HG03520 (cell line): ENCODE results near the gene YWHAH.

Experiments
- ATAC-seq: cut with Tn5 transposase; IDR thresholded peaks from one replicate; pipeline ENCODE4 v1.9.1; 2021; ENCODE audit warnings: mild to moderate bottlenecking, moderate library complexity; ENCODE audit not compliant: unreplicated experiment

Gene YWHAH

DNA sequence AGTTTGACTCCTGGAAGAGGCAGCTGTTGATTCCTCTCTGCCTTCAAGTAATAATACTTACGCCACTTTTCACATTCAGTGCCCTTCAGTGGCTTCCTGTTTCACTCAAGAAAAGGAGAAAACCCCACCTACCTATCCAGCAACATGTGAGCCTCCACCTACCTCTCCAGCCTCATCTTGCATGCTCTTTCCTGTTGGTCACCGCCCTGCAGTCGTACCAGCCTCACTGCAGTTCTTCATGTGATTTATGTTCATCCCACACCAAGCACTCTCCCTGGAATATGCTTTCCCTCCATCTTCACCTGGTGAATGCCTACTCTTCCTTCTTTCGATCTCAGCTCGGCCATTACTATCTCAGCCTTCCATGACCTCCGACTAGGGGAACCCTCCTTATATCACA lies 21.8 kb upstream of the YWHAH start:
- ATAC-seq, result no peak

DNA sequence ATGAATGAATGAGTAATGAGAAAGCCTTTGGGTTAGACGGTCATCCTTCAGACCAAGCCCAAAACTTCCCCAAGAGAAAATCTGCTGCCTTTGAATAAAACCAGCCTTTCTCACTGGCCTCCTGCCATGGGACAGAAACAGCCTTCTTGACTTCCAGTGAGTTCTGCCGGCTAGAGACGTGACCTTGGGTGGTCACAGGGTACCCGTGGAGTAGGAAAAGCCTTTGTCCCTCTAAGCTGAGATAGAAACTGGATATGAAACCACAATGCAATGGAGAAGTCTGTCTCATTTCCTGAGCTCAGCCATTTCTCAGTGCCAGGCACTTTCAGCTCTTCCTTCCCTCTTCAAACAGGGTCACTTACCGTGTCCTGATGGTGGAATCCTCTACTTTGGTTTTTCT lies 21.2 kb upstream of the YWHAH start:
- no peak for ATAC-seq

DNA sequence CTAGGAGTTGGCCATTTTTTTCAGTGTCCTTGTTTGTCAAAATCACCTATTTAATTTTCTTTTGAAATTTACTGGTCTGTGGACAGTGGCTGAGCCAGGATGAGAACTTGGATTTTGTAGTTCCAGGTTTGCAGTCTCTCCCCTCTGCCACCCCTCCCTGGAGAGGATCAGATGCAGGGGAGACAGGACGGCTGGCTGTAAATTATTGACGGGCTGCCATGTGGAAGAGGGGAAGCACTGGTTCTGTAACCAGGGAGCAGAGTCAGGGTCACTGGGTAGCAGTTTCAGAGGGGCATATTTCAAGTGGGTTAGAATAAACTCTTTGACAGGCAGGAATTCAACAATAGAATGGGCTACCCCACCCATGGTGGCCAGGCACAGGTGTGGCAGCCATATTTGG lies 20.6 kb upstream of the YWHAH start:
- ATAC-seq, result no peak

DNA sequence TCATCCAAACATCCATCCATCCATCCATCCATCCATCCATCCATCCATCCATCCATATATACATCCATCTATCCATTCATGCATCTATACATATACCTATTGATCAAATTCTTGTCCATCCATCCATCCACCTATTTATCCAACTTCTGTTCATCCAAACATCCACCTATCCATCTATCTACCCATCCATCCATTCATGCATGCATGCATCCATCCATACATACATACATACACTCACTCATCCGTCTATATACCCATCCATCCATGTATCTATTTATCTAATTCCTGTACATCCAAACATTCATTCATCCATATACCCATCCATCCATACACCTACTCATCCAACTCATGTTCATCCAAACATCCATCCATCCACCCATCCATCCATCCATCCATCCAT lies 19.3 kb upstream of the YWHAH start:
- no peak for ATAC-seq

DNA sequence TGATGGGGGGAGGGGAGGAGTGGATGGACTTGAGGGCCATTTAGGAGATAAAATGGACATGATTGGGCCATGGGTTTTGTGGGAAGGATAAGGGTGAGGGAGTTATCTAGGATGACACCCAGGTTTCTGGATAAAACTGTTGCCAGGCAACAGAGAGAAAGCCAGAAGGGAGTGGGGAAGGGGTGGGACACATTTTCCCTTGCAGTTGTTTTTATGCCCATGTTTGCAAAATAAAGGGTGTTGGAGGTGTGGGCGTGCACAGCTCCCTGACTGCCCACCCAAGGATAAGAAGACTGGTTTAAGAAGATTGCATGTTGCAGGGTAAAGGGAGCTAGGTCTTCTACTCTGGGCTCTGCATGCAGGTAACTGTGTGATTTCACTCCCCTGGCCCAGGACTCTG lies 18.3 kb upstream of the YWHAH start:
- no peak for ATAC-seq

DNA sequence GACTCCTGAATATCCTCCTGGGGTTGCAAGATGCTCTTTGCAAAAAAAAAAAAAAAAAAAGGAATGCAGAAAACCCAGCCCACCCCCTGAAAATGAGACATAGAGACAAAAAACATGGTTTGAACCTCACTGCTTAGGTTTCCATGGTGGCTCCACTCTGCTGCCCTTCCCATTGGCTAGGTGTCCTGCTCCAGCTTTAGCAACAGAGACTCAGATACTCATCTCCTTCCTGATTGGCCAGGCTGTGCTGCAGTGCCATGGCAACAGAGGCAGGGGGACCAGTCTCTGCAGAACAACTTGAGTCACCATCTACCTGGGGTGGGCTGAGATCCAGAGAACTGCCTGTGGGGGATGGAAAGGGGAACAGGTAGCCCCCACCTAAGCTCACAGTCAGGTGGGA lies 17.4 kb upstream of the YWHAH start:
- ATAC-seq, result no peak

DNA sequence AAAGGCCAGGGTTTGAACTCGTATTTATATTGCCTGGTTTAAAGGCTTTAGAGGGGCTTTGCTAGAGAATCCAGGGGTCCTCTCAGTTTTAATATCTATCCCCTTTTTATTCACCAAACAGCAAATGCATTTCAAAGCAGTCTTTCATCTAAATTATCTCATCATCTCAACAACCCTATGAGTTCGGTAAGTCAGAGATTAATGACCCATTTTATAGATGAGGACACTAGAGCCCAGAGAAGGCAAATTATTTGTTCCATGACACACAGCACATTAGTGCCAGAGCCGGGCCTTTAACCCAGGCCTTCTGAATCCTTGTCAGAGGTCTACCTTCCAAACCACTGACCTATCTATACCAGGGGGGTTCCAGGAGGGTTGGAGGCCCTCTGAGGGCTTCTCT lies 16.8 kb upstream of the YWHAH start:
- ATAC-seq, result no peak

DNA sequence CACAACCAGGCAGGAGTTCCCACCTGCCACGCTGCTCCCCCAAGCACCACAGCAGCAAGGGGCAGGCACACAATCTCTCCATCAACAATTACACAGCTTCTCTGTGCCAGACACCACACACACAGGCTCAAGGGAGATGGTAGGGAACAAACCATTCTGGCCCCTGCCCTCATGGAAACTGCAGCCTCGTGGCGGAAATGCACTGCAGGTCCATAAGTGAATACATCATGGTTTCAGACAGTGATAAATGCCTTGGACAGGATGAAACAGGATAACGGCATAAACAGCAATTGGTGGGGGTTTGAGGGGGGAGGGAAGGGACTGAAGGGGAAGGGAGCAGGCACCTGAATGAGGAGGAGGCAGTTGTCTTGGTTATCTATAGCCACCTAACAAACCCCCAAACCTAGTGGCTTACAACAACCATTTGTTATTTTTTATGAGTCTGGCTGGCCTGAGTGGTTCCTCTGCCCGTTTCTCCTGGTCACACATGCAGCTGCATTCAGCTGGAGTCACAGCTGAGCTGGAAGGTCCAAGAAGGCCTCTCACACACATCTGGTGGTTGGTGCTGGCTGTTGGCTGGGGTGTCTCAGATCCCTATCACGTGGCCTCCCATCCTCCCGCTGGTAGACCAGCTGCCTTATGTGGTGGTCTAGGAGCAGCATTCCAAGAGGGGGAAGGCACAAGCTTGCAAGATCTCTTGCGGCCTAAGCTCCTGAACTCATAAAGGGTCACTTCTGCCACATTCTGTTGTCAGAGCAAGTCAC lies 15.0 kb upstream of the YWHAH start:
- no peak for ATAC-seq

DNA sequence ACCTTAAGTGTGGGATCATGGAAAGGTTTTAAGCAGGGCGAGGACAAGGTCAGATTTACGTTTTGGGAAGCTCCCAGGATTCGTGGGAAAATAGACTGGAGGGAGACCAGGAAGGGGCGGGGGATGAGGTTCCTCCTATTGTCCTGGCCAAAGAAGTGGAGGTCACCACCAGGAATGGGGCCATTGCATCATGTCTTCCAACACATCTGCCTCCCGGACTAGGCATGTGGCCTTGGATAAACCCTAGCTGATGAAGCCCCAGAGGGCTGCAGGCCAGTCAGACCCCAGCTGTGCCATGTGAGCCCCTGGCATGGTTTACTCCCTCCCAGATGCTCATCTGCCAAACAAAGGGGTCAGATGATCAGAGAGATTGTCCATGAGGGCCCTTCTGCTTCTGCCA lies 11.5 kb upstream of the YWHAH start:
- ATAC-seq, result no peak

DNA sequence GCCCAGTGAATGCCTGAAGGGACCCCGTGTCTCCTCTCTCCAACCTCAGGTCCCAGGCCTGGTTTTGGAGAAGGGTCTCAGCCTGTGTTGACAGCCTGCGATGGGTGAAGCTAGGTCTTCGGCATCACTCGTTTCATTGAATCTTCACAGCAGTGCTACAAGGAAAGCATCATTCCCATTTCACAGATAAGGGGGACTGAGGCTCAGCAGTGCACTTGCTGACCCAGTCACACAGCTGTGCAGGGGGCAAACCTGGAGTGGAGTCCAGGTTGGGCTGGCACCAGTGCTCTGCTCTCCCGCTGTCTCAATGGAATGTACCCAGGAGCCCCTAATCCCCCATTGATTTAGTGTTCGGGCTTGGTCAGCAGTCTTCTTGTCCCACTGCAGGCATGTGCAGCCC lies 10.9 kb upstream of the YWHAH start:
- ATAC-seq, result no peak

DNA sequence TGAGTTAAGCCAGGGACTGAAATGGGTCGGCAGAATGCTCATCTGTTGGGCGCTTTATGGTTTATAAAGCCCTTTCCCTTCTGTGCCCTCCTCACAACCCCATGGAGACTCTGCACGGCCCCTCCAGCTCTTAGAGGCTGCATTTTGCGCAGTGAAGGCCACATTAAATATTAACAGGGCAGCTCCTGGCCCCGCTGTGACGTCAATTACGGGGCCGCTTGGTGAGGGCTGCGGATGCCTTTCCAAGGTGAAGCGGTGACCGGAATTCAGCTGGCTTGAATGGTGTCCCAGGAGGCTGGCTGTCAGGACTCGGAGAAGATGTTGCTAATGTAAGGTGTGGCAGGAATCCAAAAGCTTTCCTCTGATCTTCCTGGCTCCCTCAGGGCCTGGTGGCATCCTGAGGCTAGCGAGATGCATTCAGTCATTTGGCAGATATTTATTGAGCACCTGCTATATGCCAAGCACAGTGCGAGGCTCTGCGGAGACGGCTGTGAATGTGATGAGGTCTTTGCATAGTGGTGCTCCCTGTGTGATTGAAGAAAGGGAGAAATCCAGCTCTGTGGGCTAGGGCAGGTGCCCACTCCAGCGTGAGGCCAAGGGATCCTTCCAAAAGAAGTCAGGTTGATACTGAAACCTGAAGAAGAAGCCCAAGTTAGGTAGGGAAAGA lies 10.4 kb upstream of the YWHAH start:
- ATAC-seq, result no peak

DNA sequence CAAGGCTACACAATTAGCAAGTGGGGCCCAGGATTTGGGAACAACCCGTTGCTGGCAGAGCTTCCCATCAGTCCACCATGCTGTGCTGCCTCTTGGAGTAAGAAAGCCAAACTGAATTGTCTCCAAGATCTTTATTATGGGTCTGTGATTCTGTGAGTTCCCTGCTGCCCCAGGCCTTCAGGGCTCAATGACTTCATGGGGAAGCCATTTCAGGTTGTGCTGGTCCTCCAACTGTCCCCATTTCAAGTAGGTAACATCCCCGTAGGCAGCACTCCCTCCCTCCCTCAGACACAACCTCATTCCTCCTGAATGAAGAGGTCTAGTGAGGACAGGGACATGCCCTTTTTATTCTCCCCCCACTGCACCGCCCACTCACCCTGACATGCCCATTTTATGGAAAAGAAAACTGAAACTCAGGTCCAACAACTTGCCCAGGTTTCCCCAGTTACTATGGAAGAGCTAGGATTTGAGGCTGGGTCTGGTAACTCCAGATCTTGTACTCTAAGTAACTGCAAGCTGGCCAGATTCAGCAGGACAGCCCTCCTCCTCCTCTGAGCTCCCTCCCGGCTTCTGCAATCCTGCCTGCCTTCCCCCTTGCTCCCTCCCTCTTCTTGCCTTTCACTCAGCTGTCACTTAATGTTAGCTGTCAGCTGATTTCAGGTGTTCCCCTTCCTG lies 8.2 kb upstream of the YWHAH start:
- no peak for ATAC-seq

DNA sequence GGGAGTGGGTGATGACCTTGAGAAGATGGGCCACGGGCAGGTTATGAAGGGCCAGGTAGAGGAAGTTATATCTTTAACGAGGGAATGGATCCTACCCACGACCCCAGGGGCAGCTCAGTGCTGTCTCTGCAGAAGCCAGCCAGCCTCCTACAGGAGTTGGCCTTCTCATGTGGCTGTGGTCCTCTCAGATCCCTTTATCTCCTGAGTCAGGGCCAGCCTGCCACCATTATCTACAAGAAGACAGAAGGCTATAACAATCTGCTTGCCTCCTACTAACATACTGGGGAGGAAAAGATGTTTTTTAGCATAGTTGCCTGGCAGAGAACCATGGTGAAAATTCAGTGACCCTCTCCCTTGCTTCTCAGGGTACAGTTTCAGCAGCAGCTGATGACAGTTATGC lies 7.0 kb upstream of the YWHAH start:
- ATAC-seq, result no peak

DNA sequence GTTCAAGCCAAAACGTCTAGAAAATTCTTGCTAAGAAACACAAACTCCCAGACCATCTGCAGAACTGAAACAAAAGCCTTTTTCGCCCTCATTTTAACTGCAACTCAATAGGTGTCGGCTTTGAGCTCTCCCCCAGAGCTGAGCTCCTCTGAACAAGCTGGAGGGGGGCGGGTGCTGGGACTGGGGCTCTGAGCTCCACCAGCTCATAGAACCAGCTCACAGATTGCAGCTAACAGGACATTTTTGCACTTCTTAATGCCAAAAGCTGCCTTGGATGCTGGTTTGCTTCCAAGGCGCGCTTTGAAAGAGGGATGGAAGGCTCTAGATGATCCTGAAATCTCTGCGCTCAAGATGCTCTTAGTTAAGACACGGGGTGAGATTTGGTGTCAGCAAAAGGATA lies 6.0 kb upstream of the YWHAH start:
- ATAC-seq, result no peak

DNA sequence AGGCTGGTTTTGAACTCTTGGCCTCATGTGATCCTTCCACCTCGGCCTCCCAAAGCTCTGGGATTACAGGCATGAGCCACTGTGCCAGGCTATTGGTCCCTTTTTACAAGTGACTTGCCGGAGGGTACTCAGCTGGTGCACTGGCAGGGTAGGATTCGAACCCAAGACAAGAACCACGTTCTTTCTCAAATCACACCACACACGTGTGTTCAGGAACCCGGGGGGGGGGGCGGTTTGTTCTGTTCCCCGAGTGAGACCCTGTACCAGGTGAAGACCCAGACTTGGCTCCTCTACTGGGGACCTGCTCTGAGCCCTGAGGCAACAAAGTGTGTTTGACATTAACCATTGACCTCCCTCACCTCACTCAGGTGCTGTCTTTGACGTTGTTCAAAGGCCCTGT lies 3.8 kb upstream of the YWHAH start:
- no peak for ATAC-seq

DNA sequence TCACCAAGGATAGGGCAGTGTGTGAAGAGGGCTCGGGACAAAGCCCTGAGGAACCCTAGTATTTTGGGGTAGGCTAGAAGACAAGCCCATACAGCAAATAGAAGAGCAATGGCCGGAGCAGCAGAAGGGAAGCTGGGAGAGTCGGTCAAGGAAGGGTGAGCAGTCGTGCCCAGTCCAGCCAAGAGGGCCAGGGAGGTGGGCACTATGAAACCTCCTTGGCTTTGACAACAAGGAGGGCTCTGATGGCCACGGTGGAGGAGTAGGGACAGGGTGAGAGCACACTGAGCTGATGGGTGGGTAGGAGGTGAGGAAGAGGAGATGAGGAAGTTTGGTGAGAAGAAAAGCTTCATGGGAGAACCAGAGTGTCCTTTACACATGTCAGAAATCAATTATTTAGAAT lies 2.2 kb upstream of the YWHAH start:
- no peak for ATAC-seq

DNA sequence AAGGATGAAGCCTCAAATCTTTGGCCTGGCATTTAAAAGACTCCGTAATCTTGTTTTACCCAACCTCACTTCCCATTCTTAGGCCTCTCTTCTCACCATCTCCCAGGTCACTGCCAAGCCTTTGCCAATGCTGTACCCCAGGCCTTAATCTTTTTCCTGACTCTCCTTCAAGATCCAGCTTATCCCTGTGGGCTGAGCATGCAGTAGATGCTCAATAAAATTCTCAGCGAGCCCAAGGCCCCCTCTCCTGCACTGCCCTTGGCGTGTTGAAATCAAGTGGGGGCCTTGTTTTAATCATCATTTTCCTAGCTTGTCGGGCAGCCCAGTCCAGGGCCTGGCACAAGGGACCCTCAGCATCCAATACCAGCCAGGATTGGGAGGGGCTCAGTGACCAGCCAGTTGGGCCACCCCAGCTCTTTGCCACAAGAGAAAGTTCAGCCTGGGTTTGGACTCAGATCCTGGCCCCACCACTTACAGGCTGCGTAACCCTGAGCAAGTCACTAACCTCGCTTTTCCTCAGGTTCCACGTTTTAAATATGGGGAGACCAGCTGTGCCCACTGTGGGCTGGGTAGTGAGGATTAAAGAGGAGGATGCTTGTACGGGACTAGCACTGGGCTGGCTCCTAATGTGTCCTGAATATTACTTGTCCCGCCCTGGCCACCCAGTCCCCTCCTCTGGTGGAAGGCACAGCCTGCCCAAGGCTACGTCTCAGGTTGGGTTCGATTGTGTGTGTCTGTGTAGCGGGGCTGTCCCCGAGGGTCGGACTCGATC lies 943 bp upstream of the YWHAH start:
- ATAC-seq, result no peak

DNA sequence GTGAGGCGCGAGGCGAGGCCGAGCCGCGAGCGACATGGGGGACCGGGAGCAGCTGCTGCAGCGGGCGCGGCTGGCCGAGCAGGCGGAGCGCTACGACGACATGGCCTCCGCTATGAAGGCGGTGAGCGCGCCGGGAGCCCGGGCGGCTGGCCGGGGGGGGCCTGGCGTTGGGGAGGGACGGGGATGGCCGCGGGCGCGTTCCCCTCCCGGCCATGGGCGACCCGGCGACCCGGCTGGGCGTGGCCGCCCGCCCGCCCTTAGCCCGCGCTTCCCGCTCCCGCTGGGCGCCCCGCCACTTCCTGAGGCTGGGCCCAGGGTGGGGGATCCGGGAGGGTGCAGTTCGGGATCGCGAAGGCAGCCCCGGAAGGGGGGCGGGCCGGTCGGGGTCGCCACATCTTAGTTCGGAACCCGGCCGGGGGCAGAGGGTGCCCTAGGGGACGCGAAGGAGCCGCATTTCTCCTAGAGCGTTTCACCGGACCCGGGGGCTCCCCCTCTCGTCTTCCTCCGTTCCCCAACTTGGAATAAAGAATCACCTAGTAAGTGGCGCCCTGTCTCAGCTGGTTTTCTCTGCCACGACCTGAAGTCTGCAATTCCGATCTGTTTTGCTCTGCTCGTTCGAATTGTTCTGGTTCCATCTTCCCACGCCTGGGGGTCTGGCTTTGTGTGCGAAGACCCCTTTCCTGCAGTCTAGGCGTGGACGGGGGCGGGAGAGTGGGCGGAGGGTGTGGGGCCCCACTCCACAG lies 536 bp downstream of the YWHAH start:
- peak; percentile 25 for ATAC-seq

DNA sequence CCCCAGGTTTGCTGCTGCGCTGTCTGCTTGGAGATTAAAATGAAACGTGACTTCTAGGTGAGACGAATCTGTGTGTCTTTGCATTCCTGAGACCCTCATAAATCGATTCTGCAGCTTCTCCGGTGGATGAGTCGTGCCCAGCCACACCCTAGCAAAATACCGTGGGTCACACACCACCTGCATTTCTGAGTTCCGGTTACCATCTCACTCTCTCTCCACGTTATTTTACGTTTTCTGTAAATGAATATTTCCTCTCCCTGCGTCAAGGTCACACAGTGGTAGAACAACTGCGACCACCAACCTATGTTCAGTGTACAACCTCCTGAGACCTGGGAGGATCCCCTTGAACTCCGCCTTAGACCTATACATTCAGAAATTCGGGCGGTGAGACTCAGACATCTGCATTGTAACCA lies 1.1 kb downstream of the YWHAH start:
- no peak for ATAC-seq

DNA sequence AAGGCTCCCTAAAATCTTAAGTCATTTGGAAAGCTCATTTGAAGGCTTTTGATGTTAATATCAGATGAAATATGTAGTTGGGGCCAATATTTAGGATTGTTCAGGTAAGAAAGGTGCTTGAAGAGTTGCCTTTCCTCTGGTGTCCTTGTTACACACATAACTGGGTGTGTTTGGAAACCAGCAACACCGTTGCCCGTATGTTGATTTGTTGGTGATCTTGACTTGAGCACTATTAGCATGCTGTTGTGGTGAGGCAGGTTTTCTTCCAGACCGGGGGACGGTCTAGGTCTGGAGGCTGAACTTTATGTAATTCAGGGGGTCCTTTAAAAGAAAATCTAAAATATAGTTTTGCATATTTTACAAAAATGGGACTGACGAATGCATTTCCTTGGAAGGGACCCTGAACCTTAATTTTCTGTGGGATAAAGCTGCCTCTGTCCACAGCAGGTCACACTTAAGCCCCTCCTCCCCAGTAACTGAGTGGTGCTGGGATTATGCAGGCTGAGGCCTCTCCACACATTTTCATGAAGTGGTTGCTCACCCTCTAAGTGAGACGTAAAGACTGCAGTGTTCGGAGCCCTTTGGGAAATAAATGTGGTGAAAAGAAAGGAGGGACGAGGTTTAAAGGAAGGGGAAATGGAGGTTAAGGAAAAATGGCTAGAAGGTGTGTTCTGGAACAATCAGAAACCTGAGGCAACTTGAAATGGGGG lies 1.8 kb downstream of the YWHAH start:
- ATAC-seq, result no peak
